ENCODE measurements around the gene PAX5.

PAX5 gene

GRCh38 chr9:36802201-36802920 is 231.7 kb downstream of the PAX5 start:
- DNase-seq (ENCODE audit: low spot score) = peak; percentile 17

- DNase-seq (ENCODE audit: low spot score) = no peak
Observed at GRCh38 chr9:36800455-36800854, 233.6 kb downstream of the PAX5 start.

- no peak for DNase-seq (ENCODE audit: low spot score)
Observed at GRCh38 chr9:36798350-36799065, 235.6 kb downstream of the PAX5 start.

- no peak for DNase-seq (ENCODE audit: low spot score)
Observed at GRCh38 chr9:36797471-36798220, 236.4 kb downstream of the PAX5 start.

- no peak for DNase-seq (ENCODE audit: low spot score)
Observed at GRCh38 chr9:36796671-36797419, 237.2 kb downstream of the PAX5 start.

GRCh38 chr9:36794461-36794860 is 239.6 kb downstream of the PAX5 start:
- no peak for DNase-seq (ENCODE audit: low spot score)

GRCh38 chr9:36793277-36793676 is 240.8 kb downstream of the PAX5 start:
- no peak for DNase-seq (ENCODE audit: low spot score)

GRCh38 chr9:36791222-36791950 is 242.7 kb downstream of the PAX5 start:
- no peak for DNase-seq (ENCODE audit: low spot score)

- no peak for DNase-seq (ENCODE audit: low spot score)
Observed at GRCh38 chr9:36789886-36790285, 244.2 kb downstream of the PAX5 start.

GRCh38 chr9:36788534-36788933 is 245.5 kb downstream of the PAX5 start:
- DNase-seq (ENCODE audit: low spot score) = no peak

- no peak for DNase-seq (ENCODE audit: low spot score)
Observed at GRCh38 chr9:36787709-36788108, 246.4 kb downstream of the PAX5 start.
